Effector memory CD4-positive, alpha-beta T cell (primary cell): ENCODE measurements around the gene LHPP.
A peak's percentile ranks its signal among the peaks of the same experiment; 100 is the strongest.

Experiments
- DNase-seq, 3 donors: peaks; one replicate each; pipeline ENCODE4 v3.0.0-alpha.2; 2020
- H3K27ac ChIP-seq: 2 replicates; pipeline ENCODE4 v1.7.0; 2013; ENCODE audit warnings: mild to moderate bottlenecking, low read length, moderate library complexity; ENCODE audit not compliant: insufficient read depth, poor library complexity, severe bottlenecking
- H3K27me3 ChIP-seq: replicated peaks from 2 replicates; pipeline ENCODE4 v1.7.0; 2013; ENCODE audit warnings: mild to moderate bottlenecking, low read length; ENCODE audit not compliant: insufficient read depth, control insufficient read depth, poor library complexity, severe bottlenecking
- H3K36me3 ChIP-seq: 2 replicates; pipeline ENCODE4 v1.7.0; 2013; ENCODE audit warnings: mild to moderate bottlenecking, low read length, moderate library complexity; ENCODE audit not compliant: control insufficient read depth, insufficient read depth
- H3K4me1 ChIP-seq: 2 replicates; pipeline ENCODE4 v1.7.0; 2013; ENCODE audit warnings: low read length, mild to moderate bottlenecking; ENCODE audit not compliant: control insufficient read depth, insufficient read depth, poor library complexity, severe bottlenecking
- H3K4me3 ChIP-seq: 2 replicates; pipeline ENCODE4 v1.7.0; 2013; ENCODE audit warnings: low read length, low read depth, mild to moderate bottlenecking; ENCODE audit not compliant: insufficient read depth, poor library complexity, severe bottlenecking
- H3K9me3 ChIP-seq: 2 replicates; pipeline ENCODE4 v1.7.0; 2013; ENCODE audit warnings: mild to moderate bottlenecking, low read length, moderate library complexity; ENCODE audit not compliant: control insufficient read depth

Gene LHPP

DNA sequence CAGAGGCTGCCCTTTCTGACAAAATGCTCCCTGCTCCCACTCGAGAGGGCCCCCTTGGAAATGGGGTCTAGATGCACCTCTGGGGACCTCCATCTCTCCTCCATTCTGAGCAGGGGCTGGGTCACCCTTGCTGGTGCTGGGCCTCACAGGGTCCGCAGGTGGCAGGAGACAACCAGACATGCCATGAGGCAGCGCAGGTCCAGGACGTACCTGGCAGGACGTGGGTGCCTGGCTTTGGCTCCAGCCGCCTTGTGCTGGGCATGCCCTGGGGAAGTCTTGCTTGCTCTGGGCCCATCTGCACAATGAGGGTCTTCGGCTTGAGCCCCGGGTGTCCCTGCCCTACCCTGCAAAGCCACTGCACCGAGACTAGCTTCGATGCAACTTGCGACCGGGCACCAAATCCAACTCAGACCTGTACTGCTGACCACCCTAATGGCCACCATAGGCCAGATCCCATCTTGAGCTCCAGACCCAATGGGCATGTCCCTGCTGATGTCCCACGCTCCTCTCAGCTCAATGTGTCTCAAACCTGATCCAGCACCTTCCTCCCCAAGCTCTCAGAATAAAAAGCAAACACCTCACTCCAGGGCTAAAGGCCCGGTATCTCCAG lies 175.6 kb downstream of the LHPP start:
- Histone ChIP-seq H3K27ac (peak overlapping the region; percentile 56), H3K4me1 (peaks cover 70% of the 10 kb centered on the region)

DNA sequence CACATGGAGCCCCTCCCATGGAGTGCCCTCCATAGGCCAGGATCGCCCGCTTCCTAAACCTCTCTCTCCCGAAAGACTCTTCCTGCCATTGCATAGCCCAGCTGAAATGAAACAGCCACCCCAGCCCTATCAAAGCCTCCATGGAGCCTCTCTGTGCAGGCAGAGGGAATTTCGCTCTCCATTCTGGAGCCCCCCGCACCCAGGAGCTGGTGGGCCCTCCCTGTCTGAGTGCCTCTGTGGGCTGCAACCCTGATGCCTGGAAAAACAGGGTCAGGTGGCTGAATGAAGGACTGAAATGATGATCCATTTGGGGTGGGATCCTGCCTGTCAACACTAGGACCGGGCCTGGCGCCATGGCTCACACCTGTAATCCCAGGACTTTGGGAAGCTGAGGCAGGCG lies 176.1 kb downstream of the LHPP start:
- Histone ChIP-seq H3K36me3 (peaks cover 6% of the 10 kb centered on the region), H3K4me3 (no peak overlapping the region), H3K9me3 (no peaks in the 10 kb centered on the region), H3K27ac (peak overlapping the region; percentile 56), H3K4me1 (peaks cover 66% of the 10 kb centered on the region), H3K27me3 (no peaks in the 10 kb centered on the region)
- DNase-seq = no peak

More for the DNA sequence above, 175.6 kb downstream of the LHPP start:
- peak overlapping the region; percentile 4 for H3K4me3 ChIP-seq
- DNase-seq = no peak
- H3K9me3 ChIP-seq = no peaks in the 10 kb centered on the region
- no peaks in the 10 kb centered on the region for H3K27me3 ChIP-seq
- H3K36me3 ChIP-seq = peaks cover 9% of the 10 kb centered on the region

DNA sequence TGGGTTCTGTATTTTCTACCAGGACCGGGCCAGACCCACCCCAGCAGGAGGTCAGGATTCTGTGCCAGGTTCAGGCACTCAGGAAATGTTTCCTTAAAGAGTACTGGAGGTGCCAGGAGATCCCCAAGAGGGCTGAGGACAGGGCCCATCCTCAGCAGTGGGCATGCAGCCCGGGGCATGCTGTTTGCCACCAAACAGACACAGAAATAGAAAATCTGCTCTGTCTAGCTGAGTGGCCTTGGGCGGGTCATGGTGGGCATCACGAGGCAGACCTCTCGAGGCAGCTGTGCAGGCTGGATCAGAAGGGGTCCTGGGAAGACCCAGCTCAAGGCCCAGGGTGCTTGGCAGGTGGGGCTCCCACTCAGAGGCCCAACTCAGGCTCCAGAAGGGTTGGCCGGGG lies 177.6 kb downstream of the LHPP start:
- Histone ChIP-seq H3K27me3 (no peaks in the 10 kb centered on the region), H3K9me3 (no peaks in the 10 kb centered on the region), H3K27ac (peak overlapping the region; percentile 72), H3K36me3 (peaks cover 6% of the 10 kb centered on the region), H3K4me3 (no peak overlapping the region), H3K4me1 (peaks cover 66% of the 10 kb centered on the region)
- DNase-seq = no peak

DNA sequence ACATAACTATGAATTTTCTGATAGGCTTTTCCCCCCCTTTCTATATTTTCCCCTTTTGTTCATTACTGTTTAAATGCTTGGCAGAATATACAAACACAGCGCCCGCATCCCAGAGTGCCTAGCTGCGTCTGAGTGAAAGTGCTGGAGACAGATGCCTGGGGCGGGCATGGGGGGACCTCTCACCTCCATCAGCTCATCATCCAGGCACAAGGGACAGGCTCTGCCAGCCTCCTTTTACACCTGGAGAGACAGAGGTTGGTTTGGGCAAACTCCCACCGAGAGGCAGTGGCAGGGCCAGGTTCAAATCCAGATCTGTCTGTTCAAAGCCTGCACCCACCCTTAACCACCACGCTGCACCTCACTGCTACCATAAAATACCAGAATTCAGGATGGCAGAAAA lies 178.0 kb downstream of the LHPP start:
- H3K27me3 ChIP-seq = no peaks in the 10 kb centered on the region
- peaks cover 6% of the 10 kb centered on the region for H3K36me3 ChIP-seq
- H3K4me3 ChIP-seq = no peak overlapping the region
- peaks cover 70% of the 10 kb centered on the region for H3K4me1 ChIP-seq
- H3K9me3 ChIP-seq = no peaks in the 10 kb centered on the region
- H3K27ac ChIP-seq = peak overlapping the region; percentile 72
- DNase-seq = no peak

DNA sequence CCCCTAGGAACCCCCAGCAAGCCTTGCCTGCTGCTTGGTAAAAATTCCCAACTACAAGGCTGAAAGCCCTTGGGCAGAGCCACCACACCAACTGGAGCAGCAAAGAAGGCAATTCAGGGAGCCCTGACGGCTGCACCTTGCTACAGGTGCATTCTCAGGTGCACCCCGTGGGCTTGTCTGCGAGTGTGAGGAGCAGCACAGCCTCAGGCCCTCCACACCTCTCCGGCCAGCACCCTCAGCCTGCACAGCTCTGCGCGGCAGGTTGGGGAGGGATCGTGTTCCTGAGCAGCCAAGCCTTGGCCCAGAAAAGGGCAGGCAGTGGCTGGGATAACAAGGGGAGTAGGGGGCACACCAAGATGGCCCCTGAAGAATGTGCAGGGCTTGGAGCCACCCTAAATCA lies 178.4 kb downstream of the LHPP start:
- Histone ChIP-seq H3K27ac (peak overlapping the region; percentile 72), H3K4me3 (no peak overlapping the region), H3K9me3 (no peaks in the 10 kb centered on the region), H3K36me3 (peaks cover 6% of the 10 kb centered on the region), H3K27me3 (no peaks in the 10 kb centered on the region), H3K4me1 (peaks cover 75% of the 10 kb centered on the region)
- no peak for DNase-seq

DNA sequence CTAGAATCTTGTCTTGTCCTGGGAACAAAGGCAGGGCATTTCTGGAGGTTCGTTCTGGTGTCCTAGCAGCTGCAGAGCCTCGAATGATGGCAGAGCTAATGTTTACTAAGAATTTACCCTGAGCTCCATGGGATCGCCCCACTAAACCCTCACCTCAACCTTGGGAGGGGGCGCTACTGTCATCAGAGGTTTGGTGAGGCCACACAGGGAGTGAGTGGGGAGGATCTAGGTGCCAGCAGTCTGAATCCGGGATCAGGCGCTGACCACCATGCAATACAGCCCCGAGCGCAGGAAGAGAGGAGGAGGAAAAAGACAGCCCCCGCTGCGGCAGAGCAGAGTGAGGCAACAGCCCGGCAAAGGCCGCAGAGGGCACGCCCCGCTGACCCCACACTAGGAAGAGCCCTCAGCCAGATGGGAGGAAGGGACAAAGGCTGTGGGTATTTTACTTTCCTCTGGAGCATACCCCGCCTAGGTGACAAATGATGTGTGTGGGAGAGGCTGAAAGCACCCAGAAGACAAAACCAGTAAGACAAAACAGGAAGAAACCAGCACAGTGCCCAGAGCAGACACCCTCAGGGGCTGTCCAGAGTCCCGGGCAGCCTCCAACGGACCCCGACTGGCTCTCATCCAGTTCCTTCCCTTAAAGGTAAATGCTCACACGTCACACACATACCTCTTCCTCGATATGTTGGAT lies 179.1 kb downstream of the LHPP start:
- H3K4me1 ChIP-seq = peaks cover 77% of the 10 kb centered on the region
- no peak for DNase-seq
- no peaks in the 10 kb centered on the region for H3K27me3 ChIP-seq
- no peak overlapping the region for H3K4me3 ChIP-seq
- peaks cover 6% of the 10 kb centered on the region for H3K36me3 ChIP-seq
- H3K27ac ChIP-seq = peak overlapping the region; percentile 72
- H3K9me3 ChIP-seq = no peaks in the 10 kb centered on the region

DNA sequence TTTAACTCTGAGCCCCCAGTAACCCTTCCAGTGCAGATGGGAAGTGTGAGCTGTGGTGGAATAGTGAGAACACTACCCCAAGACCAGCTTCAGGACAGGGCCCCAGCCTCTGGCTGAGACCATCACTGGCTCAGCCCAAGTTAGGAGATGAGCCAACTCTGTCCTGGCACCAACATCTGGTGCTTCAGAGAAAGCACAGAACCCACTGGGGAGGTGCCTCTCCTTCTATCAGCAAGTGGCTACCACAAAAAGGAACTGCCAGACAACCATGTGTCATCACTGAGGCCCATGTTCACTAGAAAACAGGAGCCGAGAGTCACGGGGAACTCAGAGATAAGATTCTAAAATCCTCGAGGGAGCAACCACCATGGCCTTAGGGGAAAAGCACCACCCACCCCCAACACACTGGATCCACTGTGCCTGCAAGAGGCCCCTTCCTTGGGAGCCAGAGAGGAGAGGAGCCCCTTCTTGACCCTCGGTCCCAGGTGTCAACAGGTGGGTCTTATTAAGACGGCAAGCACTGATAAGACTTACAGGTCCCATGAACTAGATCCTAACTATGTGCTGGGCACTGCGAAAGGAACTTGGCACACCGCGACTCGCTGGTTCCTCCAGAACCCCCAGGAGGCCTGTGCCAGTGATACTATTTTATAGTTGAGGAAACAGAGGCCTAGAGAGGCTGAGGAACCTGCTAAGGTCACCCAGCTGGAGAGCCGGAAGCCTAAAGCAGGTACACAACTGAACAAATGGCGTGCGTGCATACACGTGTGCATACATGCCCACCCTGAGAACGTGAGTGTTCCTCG lies 179.9 kb downstream of the LHPP start:
- peak in 1 of 3 donors; percentile 40 for DNase-seq
- Histone ChIP-seq H3K4me3 (no peak overlapping the region), H3K36me3 (peaks cover 6% of the 10 kb centered on the region), H3K9me3 (no peaks in the 10 kb centered on the region), H3K27me3 (no peaks in the 10 kb centered on the region), H3K27ac (peak overlapping the region; percentile 72), H3K4me1 (peaks cover 77% of the 10 kb centered on the region)

DNA sequence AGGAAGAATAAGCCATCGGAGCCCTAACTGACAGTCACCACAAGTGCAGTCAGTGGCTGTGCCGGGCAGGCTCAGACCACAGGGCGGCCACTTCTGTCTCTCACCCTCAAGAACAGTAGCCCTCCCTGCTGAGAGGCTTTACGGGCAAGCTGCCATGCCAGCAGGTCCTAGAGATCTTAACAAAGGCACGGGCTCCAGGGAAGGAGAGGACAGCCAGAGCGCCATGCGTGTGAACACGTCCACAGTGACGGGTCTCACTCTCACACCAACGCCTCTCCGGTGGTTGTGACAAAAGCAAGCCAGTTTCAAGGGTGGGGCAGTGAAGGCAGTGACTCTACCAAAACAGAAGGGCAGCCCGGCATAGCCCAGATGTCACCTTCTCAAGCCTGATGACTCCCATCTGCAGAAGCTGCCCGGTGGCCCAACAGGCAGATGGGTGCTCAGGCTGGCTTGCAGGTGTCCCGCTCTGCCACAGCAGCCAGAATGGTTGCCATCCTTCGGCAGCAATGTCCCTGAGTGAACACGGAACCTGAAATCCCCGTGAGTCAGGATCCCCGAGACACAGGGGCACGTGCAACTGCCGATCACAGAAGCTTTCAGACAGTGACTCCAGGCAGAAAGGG lies 180.6 kb downstream of the LHPP start:
- peaks cover 77% of the 10 kb centered on the region for H3K4me1 ChIP-seq
- peak overlapping the region; percentile 72 for H3K27ac ChIP-seq
- no peak overlapping the region for H3K4me3 ChIP-seq
- H3K9me3 ChIP-seq = no peaks in the 10 kb centered on the region
- H3K27me3 ChIP-seq = no peaks in the 10 kb centered on the region
- no peak for DNase-seq
- peaks cover 6% of the 10 kb centered on the region for H3K36me3 ChIP-seq

DNA sequence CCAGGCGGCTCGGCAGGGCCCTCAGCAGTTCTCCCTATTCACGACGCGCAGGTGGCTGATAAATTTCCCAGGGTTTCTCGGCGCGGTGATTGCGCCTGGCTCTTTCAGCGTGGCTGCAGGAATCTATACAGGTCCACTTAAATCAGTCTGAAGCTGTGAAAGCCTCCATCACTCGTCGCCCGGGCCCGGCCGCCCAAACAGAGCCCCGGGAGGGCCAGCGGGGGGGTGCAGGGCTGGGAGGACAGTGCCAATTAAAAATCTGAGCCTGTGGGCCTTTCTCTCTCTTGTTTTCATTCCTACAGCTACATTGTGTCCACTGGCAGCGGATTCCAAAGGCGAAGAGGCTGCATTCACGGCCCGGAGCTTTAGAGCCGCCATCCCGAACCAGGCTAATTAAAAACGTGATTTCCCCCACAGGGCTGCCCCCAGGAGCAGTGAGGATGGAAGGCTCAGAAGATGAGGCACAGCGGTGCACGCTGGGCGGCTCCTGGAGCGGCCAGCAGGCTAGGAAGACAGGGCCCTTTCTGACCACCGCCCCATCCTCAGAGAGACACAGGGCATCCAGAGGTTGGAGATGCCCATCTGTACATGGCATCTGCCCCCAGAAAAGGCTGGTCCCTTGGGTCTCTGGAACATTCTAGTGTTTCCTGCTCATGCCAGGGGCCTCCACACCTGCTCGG lies 181.8 kb downstream of the LHPP start:
- Histone ChIP-seq H3K36me3 (peaks cover 6% of the 10 kb centered on the region), H3K27me3 (no peaks in the 10 kb centered on the region), H3K4me3 (no peak overlapping the region), H3K9me3 (no peaks in the 10 kb centered on the region), H3K4me1 (peaks cover 83% of the 10 kb centered on the region), H3K27ac (peak overlapping the region; percentile 72)
- DNase-seq = no peak
